Transverse colon (tissue), 3 donors: Measurements from ENCODE around the gene TFAM.

Experiments used
- CTCF ChIP-seq, 5 experiments: fragments of 200-600 bp in 3 of 5; fragments of 450-650 bp in 2 of 5; sonication (generic) in 3 of 5; IDR thresholded peaks; 1 replicate in 2 of 5; 2 replicates in 3 of 5; pipeline ENCODE4 v1.5.1; 2016 to 2017; ENCODE audit warnings: antibody characterized with exemption in 5 of 5, inconsistent platforms in 3 of 5, mild to moderate bottlenecking in 2 of 5, moderate library complexity in 1 of 5
- EP300 ChIP-seq: sonication (generic); formaldehyde crosslinking; IDR thresholded peaks from one replicate; pipeline ENCODE4 v1.6.1; 2017; ENCODE audit warnings: antibody characterized with exemption, low read depth
- POLR2A ChIP-seq: fragments of 450-650 bp; IDR thresholded peaks from one replicate; pipeline ENCODE4 v1.6.1; 2016; ENCODE audit warnings: antibody characterized with exemption, mild to moderate bottlenecking, moderate library complexity

- TF ChIP-seq POLR2A (no peak), CTCF (IDR thresholded peaks at IDR 0.05) (no peak), EP300 (no peak)
Observed at GRCh38 chr10:58372607-58373441, 12.4 kb upstream of the TFAM start.
